Measurements from ENCODE around the gene PTGFRN. TPM values are rescaled to one million over a fixed set of nuclear protein-coding genes. Genes with fewer than 3 reads are reported as not detected.

Gene PTGFRN
- total and polyA plus RNA-seq, 2 of the 4 experiments (the other 2 are of a cell fraction) = 0.90 to 1.1 TPM

GRCh38 chr1:116983112-116983511 is 73.4 kb downstream of the PTGFRN start:
- peaks cover 5% of the 10 kb centered on the region; the same call in 1 of the 2 replicates for H3K27me3 ChIP-seq (ENCODE audit: control insufficient read depth, insufficient read depth, low read length)
- no peaks in the 10 kb centered on the region for H3K9me3 ChIP-seq (ENCODE audit: control insufficient read depth, insufficient read depth, low read length)
- DNase-seq = no peak
- no peaks in the 10 kb centered on the region for H4K20me1 ChIP-seq (ENCODE audit: insufficient read depth, low read length)
- no peak overlapping the region for H2AK5ac ChIP-seq (ENCODE audit: low read depth, low read length)
- no peak overlapping the region for H4K8ac ChIP-seq (ENCODE audit: low read depth in 2 of 2, low read length in 2 of 2)
- H3K56ac ChIP-seq (ENCODE audit: extremely low read depth, insufficient read depth, low read length) = no peak overlapping the region
- H3K4me1 ChIP-seq (ENCODE audit: control insufficient read depth, insufficient read depth, low read length) = no peaks in the 10 kb centered on the region
- no peaks in the 10 kb centered on the region for H3K9me1 ChIP-seq (ENCODE audit: insufficient read depth, low read length)
- no peak overlapping the region for H2BK5ac ChIP-seq (ENCODE audit: low read depth, low read length, poor library complexity, severe bottlenecking)
- no peak overlapping the region for H2BK120ac ChIP-seq (ENCODE audit: low read depth, low read length)
- CTCF ChIA-PET = interaction anchor here (0.6 kb wide), 1 partner anchor 302 kb away, joined by 3 read pairs; no protein-coding TSS in a partner anchor
- no peaks in the 10 kb centered on the region for H3K36me3 ChIP-seq (ENCODE audit: control insufficient read depth, insufficient read depth, low read length)
- no peak overlapping the region for H2AFZ ChIP-seq (replicated peaks; ENCODE audit: low read length, poor library complexity)
- no peak overlapping the region for H3K14ac ChIP-seq (replicated peaks; ENCODE audit: low read depth, low read length)
- H3K9ac ChIP-seq (ENCODE audit: low read depth, low read length) = no peak overlapping the region
- dilution Hi-C loops (cut with HindIII; ENCODE audit: low sequenced_read_pairs, unreplicated experiment) (no loop called here), intact Hi-C loops (cut with micrococcal nuclease) (no loop called here), in situ Hi-C loops (cut with MboI; ENCODE audit: low sequenced_read_pairs) (no loop called here)
- H3K23ac ChIP-seq (ENCODE audit: low read depth, low read length) = no peak overlapping the region
- H4K5ac ChIP-seq (ENCODE audit: low read depth, low read length) = no peak overlapping the region
- no peak overlapping the region for H3K4ac ChIP-seq (ENCODE audit: low read depth, low read length)
- ATAC-seq (ENCODE audit: low read depth) = no peak
- no TSS peak for BruUV-seq (replicated peaks)
- H2BK15ac ChIP-seq (ENCODE audit: low read depth, low read length) = no peak overlapping the region
- H3K79me1 ChIP-seq (ENCODE audit: low read depth in 1 of 2, low read length in 2 of 2) = no peaks in the 10 kb centered on the region
- no peak overlapping the region for H4K91ac ChIP-seq (ENCODE audit: insufficient read depth, low read depth, low read length)
- no peak overlapping the region for H3K18ac ChIP-seq (ENCODE audit: low read depth, low read length)
- H3K27ac ChIP-seq (ENCODE audit: insufficient read depth, low read length) = no peak overlapping the region
- no peak for TF ChIP-seq BHLHE40 (IDR thresholded peaks at IDR 0.05; ENCODE audit: low read depth, low read length)
- TF ChIP-seq MAZ (IDR thresholded peaks at IDR 0.05; ENCODE audit: borderline replicate concordance, low read depth, low read length) = no peak
- TF ChIP-seq SMC3 (IDR thresholded peaks at IDR 0.05; ENCODE audit: low read depth, low read length) = no peak
- TF ChIP-seq USF2 (IDR thresholded peaks at IDR 0.05; ENCODE audit: low read depth, low read length) = no peak
- no peak for TF ChIP-seq RFX5 (IDR thresholded peaks at IDR 0.05; ENCODE audit: low read depth, low read length)
- no peak for TF ChIP-seq MAFK (IDR thresholded peaks at IDR 0.05; ENCODE audit: low read depth, low read length)
- no peak for TF ChIP-seq CEBPB (IDR thresholded peaks at IDR 0.05; ENCODE audit: low read depth, low read length)
- no peak for TF ChIP-seq NFE2L2 (IDR thresholded peaks at IDR 0.05; ENCODE audit: low read depth, low read length)
- no peak overlapping the region for H3K4me3 ChIP-seq (ENCODE audit: insufficient read depth, low read depth, low read length)
- no peak overlapping the region for H2AK9ac ChIP-seq (replicated peaks; ENCODE audit: low read depth, low read length, poor library complexity)
- POLR2A ChIA-PET (ENCODE audit: unreplicated experiment) = no interaction called here
- H3K4me2 ChIP-seq (ENCODE audit: low read depth, low read length) = no peak overlapping the region
- H2BK20ac ChIP-seq (ENCODE audit: low read depth, low read length) = no peak overlapping the region
- no CpG with 5 or more reads among the region's 5 CpGs for WGBS, 2 experiments (ENCODE audit: extremely low coverage in 2 of 2, insufficient read length in 1 of 2)
